IMR-90 (cell line): Measurements from ENCODE around the gene PRKAG2. TPM values are rescaled to one million over a fixed set of nuclear protein-coding genes. Genes with fewer than 3 reads are reported as not detected.

Experiments
- ATAC-seq: fragments of 200-7000 bp; cut with Tn5 transposase; 2 replicates; pipeline ENCODE4 v1.9.1; 2020; ENCODE audit warnings: low read depth, mild to moderate bottlenecking, moderate library complexity
- BruUV-seq: library from RNA; stranded (reverse); fragments of 400-500 nt; replicated peaks from 2 replicates; lab custom pipeline; 2021; lab: Mats Ljungman, UMichigan
- CTCF ChIA-PET: fragments of 300-600 bp; formaldehyde crosslinking; extraction: SDS; loops from one replicate; lab custom pipeline; 2021; ENCODE audit warnings: antibody characterized with exemption; lab: Yijun Ruan, JAX
- POLR2A ChIA-PET: fragments of 300-600 bp; sonication (Branson Sonifier 250); formaldehyde crosslinking; loops from one replicate; lab custom pipeline; 2022; ENCODE audit warnings: antibody characterized with exemption; ENCODE audit not compliant: unreplicated experiment; lab: Charles Lee
- DNase-seq: peaks from one replicate; pipeline ENCODE4 v3.0.0; 2013
- H2AFZ ChIP-seq: replicated peaks from 2 replicates; pipeline ENCODE3; 2013; ENCODE audit warnings: low read length, mild to moderate bottlenecking; ENCODE audit not compliant: poor library complexity
- H2AK5ac ChIP-seq: 2 replicates; pipeline ENCODE4 v1.6.1; 2013; ENCODE audit warnings: low read depth, low read length, inconsistent platforms
- H2AK9ac ChIP-seq: replicated peaks from 2 replicates; pipeline ENCODE3; 2013; ENCODE audit warnings: mild to moderate bottlenecking, low read depth, low read length, moderate library complexity; ENCODE audit not compliant: poor library complexity
- H2BK120ac ChIP-seq: 2 replicates; pipeline ENCODE4 v1.6.1; 2013; ENCODE audit warnings: low read depth, low read length, inconsistent platforms
- H2BK15ac ChIP-seq: 3 replicates; pipeline ENCODE4 v1.6.1; 2013; ENCODE audit warnings: low read depth, low read length, inconsistent platforms
- H2BK20ac ChIP-seq: 2 replicates; pipeline ENCODE4 v1.6.1; 2013; ENCODE audit warnings: low read depth, mild to moderate bottlenecking, inconsistent platforms, low read length, moderate library complexity
- H2BK5ac ChIP-seq: 2 replicates; pipeline ENCODE4 v1.6.1; 2013; ENCODE audit warnings: mild to moderate bottlenecking, low read depth, low read length, inconsistent platforms; ENCODE audit not compliant: poor library complexity, severe bottlenecking
- H3K14ac ChIP-seq: replicated peaks from 2 replicates; pipeline ENCODE4 v1.6.1; 2013; ENCODE audit warnings: low read depth, low read length, inconsistent platforms
- H3K18ac ChIP-seq: 2 replicates; pipeline ENCODE4 v1.6.1; 2013; ENCODE audit warnings: low read depth, low read length, control low read depth
- H3K23ac ChIP-seq: 2 replicates; pipeline ENCODE4 v1.6.1; 2013; ENCODE audit warnings: low read depth, low read length, inconsistent platforms
- H3K27ac ChIP-seq: 2 replicates; pipeline ENCODE4 v1.5.1; 2013; ENCODE audit warnings: mild to moderate bottlenecking, control low read depth, low read length; ENCODE audit not compliant: insufficient read depth
- H3K27me3 ChIP-seq: 2 replicates; pipeline ENCODE4 v1.6.1; 2013; ENCODE audit warnings: low read length; ENCODE audit not compliant: control insufficient read depth, insufficient read depth
- H3K36me3 ChIP-seq: 2 replicates; pipeline ENCODE4 v1.6.1; 2013; ENCODE audit warnings: low read length, mixed read lengths; ENCODE audit not compliant: control insufficient read depth, insufficient read depth
- H3K4ac ChIP-seq: 2 replicates; pipeline ENCODE4 v1.6.1; 2013; ENCODE audit warnings: low read depth, low read length, inconsistent platforms
- H3K4me1 ChIP-seq: 2 replicates; pipeline ENCODE4 v1.6.1; 2013; ENCODE audit warnings: low read length, mixed read lengths; ENCODE audit not compliant: control insufficient read depth, insufficient read depth
- H3K4me2 ChIP-seq: 2 replicates; pipeline ENCODE4 v1.6.1; 2013; ENCODE audit warnings: low read depth, mild to moderate bottlenecking, control low read depth, low read length, moderate library complexity
- H3K4me3 ChIP-seq: 2 replicates; pipeline ENCODE4 v1.5.1; 2013; ENCODE audit warnings: low read depth, mild to moderate bottlenecking, control low read depth, low read length, moderate library complexity; ENCODE audit not compliant: insufficient read depth
- H3K56ac ChIP-seq: 2 replicates; pipeline ENCODE4 v1.6.1; 2013; ENCODE audit warnings: low read length, inconsistent platforms; ENCODE audit not compliant: insufficient read depth; ENCODE audit errors: extremely low read depth
- H3K79me1 ChIP-seq, 2 experiments: 2 replicates each; pipeline ENCODE4 v1.6.1; 2013; ENCODE audit warnings: low read length in 2 of 2, inconsistent platforms in 1 of 2, low read depth in 1 of 2
- H3K9ac ChIP-seq: 2 replicates; pipeline ENCODE4 v1.6.1; 2013; ENCODE audit warnings: low read depth, low read length, control low read depth
- H3K9me1 ChIP-seq: 2 replicates; pipeline ENCODE4 v1.6.1; 2013; ENCODE audit warnings: low read length, inconsistent platforms; ENCODE audit not compliant: insufficient read depth
- H3K9me3 ChIP-seq: 2 replicates; pipeline ENCODE4 v1.6.1; 2013; ENCODE audit warnings: low read length; ENCODE audit not compliant: control insufficient read depth, insufficient read depth
- H4K20me1 ChIP-seq: 2 replicates; pipeline ENCODE4 v1.6.1; 2013; ENCODE audit warnings: low read length, inconsistent platforms; ENCODE audit not compliant: insufficient read depth
- H4K5ac ChIP-seq: 2 replicates; pipeline ENCODE4 v1.6.1; 2013; ENCODE audit warnings: mild to moderate bottlenecking, low read depth, low read length, control low read depth
- H4K8ac ChIP-seq, 2 experiments: 2 replicates each; pipeline ENCODE4 v1.6.1; 2013; ENCODE audit warnings: low read depth in 2 of 2, low read length in 2 of 2, control low read depth in 1 of 2, inconsistent platforms in 1 of 2
- H4K91ac ChIP-seq: 2 replicates; pipeline ENCODE4 v1.6.1; 2013; ENCODE audit warnings: low read depth, low read length, inconsistent platforms; ENCODE audit not compliant: insufficient read depth
- BHLHE40 ChIP-seq: fragments of 150-350 bp; IDR thresholded peaks from 2 replicates; pipeline ENCODE4 v1.6.1; 2016; ENCODE audit warnings: mild to moderate bottlenecking, low read depth, low read length
- MXI1 ChIP-seq: IDR thresholded peaks from 2 replicates; pipeline ENCODE4 v1.6.1; 2012; ENCODE audit warnings: low read depth, mild to moderate bottlenecking, low read length, moderate library complexity, borderline replicate concordance
- NFE2L2 ChIP-seq: fragments of 150-350 bp; IDR thresholded peaks from 2 replicates; pipeline ENCODE4 v1.6.1; 2016; ENCODE audit warnings: low read depth, mild to moderate bottlenecking, low read length
- POLR2A ChIP-seq: IDR thresholded peaks from 2 replicates; pipeline ENCODE4 v1.6.1; 2012; ENCODE audit warnings: mild to moderate bottlenecking, low read depth, low read length
- RFX5 ChIP-seq: IDR thresholded peaks from 2 replicates; pipeline ENCODE4 v1.8.0; 2012; ENCODE audit warnings: low read depth, mild to moderate bottlenecking, low read length, moderate library complexity
- WGBS, 2 experiments: methylation state at CpG; one replicate each; pipeline versions ENCODE4 v1.1.5 to v1.1.7; 2013; ENCODE audit warnings: missing lambda C conversion rate in 2 of 2; ENCODE audit not compliant: insufficient read length in 1 of 2; ENCODE audit errors: extremely low coverage in 2 of 2; 5-methylcytosine and 5-hydroxymethylcytosine counted together
- dilution Hi-C: fragments of 300-500 bp; cut with HindIII; formaldehyde crosslinking; loops from one replicate; pipeline ENCODE4 v1.14.3; 2018; ENCODE audit warnings: low sequenced_read_pairs; ENCODE audit not compliant: unreplicated experiment
- in situ Hi-C: fragments of 300-500 bp; cut with MboI; formaldehyde crosslinking; loops from 3 replicates; pipeline ENCODE4 v1.14.3; 2019; ENCODE audit warnings: low sequenced_read_pairs, inconsistent platforms, mixed read lengths
- intact Hi-C: fragments of 100-400 bp; cut with micrococcal nuclease; formaldehyde crosslinking; loops from 2 replicates; pipeline ENCODE4 v1.10.0; 2022
- polyA plus RNA-seq, 3 experiments: library from polyadenylated mRNA; depleted of rRNA; stranded (reverse); fragments of >200 nt; gene quantifications; 2 replicates each; pipeline ENCODE4 v1.2.3, GENCODE V29; 2012; ENCODE audit warnings: low replicate concordance in 1 of 3
- total RNA-seq: library from RNA; depleted of rRNA; stranded (reverse); fragments of >200 nt; gene quantifications from 2 replicates; pipeline ENCODE4 v1.2.3, GENCODE V29; 2012

The PRKAG2 gene
- total and polyA plus RNA-seq, 2 of the 4 experiments (the other 2 are of a cell fraction), result 15.4 to 21.6 TPM

- ATAC-seq (peak; percentile 32; the same call in 1 of the 2 replicates), DNase-seq (no peak)
- H3K4ac ChIP-seq, result no peak overlapping the region
- no TSS peak for BruUV-seq
- 100% methylated on average over 1 of the region's 17 CpGs; no CpG with 5 or more reads in 1 of the 2 experiments for WGBS, 2 experiments
- no peak overlapping the region for H3K14ac ChIP-seq
- no peak overlapping the region for H2BK15ac ChIP-seq
- no peak overlapping the region for H2BK120ac ChIP-seq
- H3K4me3 ChIP-seq, result no peak overlapping the region
- H3K4me2 ChIP-seq, result no peak overlapping the region
- H4K20me1 ChIP-seq, result no peaks in the 10 kb centered on the region
- TF ChIP-seq MXI1, result no peak
- TF ChIP-seq RFX5, result no peak
- TF ChIP-seq NFE2L2, result no peak
- TF ChIP-seq BHLHE40, result no peak
- no peak for TF ChIP-seq POLR2A
- no peaks in the 10 kb centered on the region for H3K79me1 ChIP-seq
- H3K9me3 ChIP-seq, result no peaks in the 10 kb centered on the region
- peaks cover 12% of the 10 kb centered on the region; the same call in 1 of the 2 replicates for H3K27me3 ChIP-seq
- H3K56ac ChIP-seq, result no peak overlapping the region
- intact Hi-C loops, result no loop called here
- no peak overlapping the region for H2AK9ac ChIP-seq
- no peak overlapping the region for H3K23ac ChIP-seq
- H3K4me1 ChIP-seq, result no peaks in the 10 kb centered on the region
- no peak overlapping the region for H4K91ac ChIP-seq
- H2BK20ac ChIP-seq, result no peak overlapping the region; the same call in 1 of the 2 replicates
- H2AK5ac ChIP-seq, result no peak overlapping the region
- ChIA-PET POLR2A (no interaction called here), CTCF (interaction anchor here (1.8 kb wide), 1 partner anchor 14 kb away, joined by 5 read pairs; no protein-coding TSS in a partner anchor)
- no peak overlapping the region for H4K5ac ChIP-seq
- H4K8ac ChIP-seq, result no peak overlapping the region
- no peak overlapping the region for H3K18ac ChIP-seq
- no peak overlapping the region for H3K27ac ChIP-seq
- peaks cover 10% of the 10 kb centered on the region; the same call in 1 of the 2 replicates for H3K9me1 ChIP-seq
- dilution Hi-C loops, result no loop called here
- H3K36me3 ChIP-seq, result no peaks in the 10 kb centered on the region
- no peak overlapping the region for H2BK5ac ChIP-seq
- H2AFZ ChIP-seq, result peak overlapping the region; percentile 71
- no peak overlapping the region for H3K9ac ChIP-seq
- in situ Hi-C loops, result no loop called here
Observed at GRCh38 chr7:151796871-151797537, 79.9 kb downstream of the PRKAG2 start.
